Smooth muscle cell (in vitro differentiated cells): ENCODE data around the gene GPR50. TPM values are rescaled to one million over a fixed set of nuclear protein-coding genes. Genes with fewer than 3 reads are reported as not detected.

Experiments used
- DNase-seq: peaks from one replicate; lab custom pipeline; 2025; ENCODE audit not compliant: unreplicated experiment; lab: John Stamatoyannopoulos, UW
- H2AFZ ChIP-seq: fragments of 200-600 bp; sonication (generic); 2 replicates; pipeline ENCODE4 v1.6.0; 2016; ENCODE audit warnings: antibody characterized with exemption, low read depth, mild to moderate bottlenecking
- H3F3A ChIP-seq: fragments of 200-600 bp; sonication (generic); 2 replicates; pipeline ENCODE4 v1.6.0; 2017; ENCODE audit warnings: antibody characterized with exemption, low read depth
- H3K27ac ChIP-seq: fragments of 200-600 bp; sonication (generic); 2 replicates; pipeline ENCODE4 v1.5.1; 2016; ENCODE audit warnings: low read depth, mild to moderate bottlenecking
- H3K27me3 ChIP-seq: fragments of 200-600 bp; sonication (generic); 2 replicates; pipeline ENCODE4 v1.6.1; 2016; ENCODE audit warnings: low read depth, mild to moderate bottlenecking
- H3K36me3 ChIP-seq: fragments of 200-600 bp; sonication (generic); 2 replicates; pipeline ENCODE4 v1.5.1; 2016; ENCODE audit warnings: low read depth
- H3K4me1 ChIP-seq: fragments of 200-600 bp; sonication (generic); 2 replicates; pipeline ENCODE4 v1.5.1; 2016; ENCODE audit warnings: low read depth
- H3K4me2 ChIP-seq: fragments of 200-600 bp; sonication (generic); 2 replicates; pipeline ENCODE4 v1.6.0; 2016; ENCODE audit warnings: mild to moderate bottlenecking
- H3K4me3 ChIP-seq: fragments of 200-600 bp; sonication (generic); 2 replicates; pipeline ENCODE4 v1.5.1; 2016; ENCODE audit warnings: mild to moderate bottlenecking
- H3K79me2 ChIP-seq: fragments of 200-600 bp; sonication (generic); 2 replicates; pipeline ENCODE4 v1.6.0; 2016; ENCODE audit warnings: low read depth, mild to moderate bottlenecking
- H3K9ac ChIP-seq: fragments of 200-600 bp; sonication (generic); 2 replicates; pipeline ENCODE4 v1.6.0; 2016; ENCODE audit warnings: low read depth
- H3K9me3 ChIP-seq: fragments of 200-600 bp; sonication (generic); replicated peaks from 2 replicates; pipeline ENCODE4 v1.5.1; 2016; ENCODE audit warnings: low read depth
- H4K20me1 ChIP-seq: fragments of 200-600 bp; sonication (generic); 2 replicates; pipeline ENCODE4 v1.6.0; 2016; ENCODE audit warnings: low read depth
- WGBS: methylation state at CpG from one replicate; pipeline ENCODE4 v1.1.7; 2016; ENCODE audit warnings: low lambda C conversion rate; 5-methylcytosine and 5-hydroxymethylcytosine counted together
- microRNA-seq: library from miRNA; unstranded; fragments of <30 nt; microRNA quantifications from one replicate; pipeline ENCODE4, GENCODE V29; 2016; ENCODE audit warnings: borderline number of aligned reads
- polyA plus RNA-seq: library from polyadenylated mRNA; unstranded; fragments of >200 nt; fragmentation: Nextera tagmentation; extraction: Ambion mirVana; gene quantifications from 2 replicates; pipeline ENCODE4 v1.2.1, GENCODE V29; 2016
- small RNA-seq: library from RNA; depleted of rRNA; stranded (forward); fragments of <200 nt; gene quantifications from one replicate; pipeline ENCODE3, GENCODE V24; 2014
- total RNA-seq: library from RNA; depleted of rRNA; stranded (reverse); fragments of >200 nt; gene quantifications from 2 replicates; pipeline ENCODE4 v1.2.3, GENCODE V29; 2014
- TF ChIP-seq, protein P1 (sequence below): fragments of 200-600 bp; sonication (generic); IDR thresholded peaks from 2 replicates; pipeline ENCODE4 v1.5.1; 2017; ENCODE audit warnings: borderline replicate concordance, mild to moderate bottlenecking, antibody characterized with exemption; ENCODE audit not compliant: insufficient read depth, poor library complexity, severe bottlenecking

GPR50 gene
- total and polyA plus RNA-seq, 2 experiments from 2014 or later = 0.13 to 0.22 TPM

DNA sequence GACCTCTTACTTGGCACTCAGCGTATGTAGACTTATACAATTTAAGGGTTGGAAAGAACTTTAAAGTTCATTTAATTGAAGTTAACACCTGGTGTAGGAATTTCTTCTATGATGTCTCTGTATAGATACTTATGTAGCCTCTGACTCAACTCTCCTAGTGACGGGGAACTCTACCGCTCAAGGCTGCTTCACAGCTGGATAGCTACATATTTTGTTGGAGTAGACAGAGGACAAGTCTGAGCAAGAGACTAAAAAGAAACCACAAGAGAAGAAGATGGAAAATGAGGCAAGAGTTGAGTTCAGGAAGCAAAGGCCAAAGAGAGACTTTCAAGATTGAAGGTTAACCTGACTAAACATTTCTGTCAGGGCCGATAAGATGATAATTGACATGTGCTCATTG lies 52.6 kb downstream of the GPR50 start:
- no peaks in the 10 kb centered on the region for H3K4me1 ChIP-seq
- H3K4me2 ChIP-seq = no peak overlapping the region
- no peaks in the 10 kb centered on the region for H3K36me3 ChIP-seq
- peaks cover 4% of the 10 kb centered on the region for H3K27me3 ChIP-seq
- H3K9ac ChIP-seq = no peak overlapping the region
- no peak overlapping the region for H3K4me3 ChIP-seq
- no peak overlapping the region for H2AFZ ChIP-seq
- H3K79me2 ChIP-seq = no peaks in the 10 kb centered on the region
- H3F3A ChIP-seq = no peaks in the 10 kb centered on the region
- TF ChIP-seq, protein P1, sequence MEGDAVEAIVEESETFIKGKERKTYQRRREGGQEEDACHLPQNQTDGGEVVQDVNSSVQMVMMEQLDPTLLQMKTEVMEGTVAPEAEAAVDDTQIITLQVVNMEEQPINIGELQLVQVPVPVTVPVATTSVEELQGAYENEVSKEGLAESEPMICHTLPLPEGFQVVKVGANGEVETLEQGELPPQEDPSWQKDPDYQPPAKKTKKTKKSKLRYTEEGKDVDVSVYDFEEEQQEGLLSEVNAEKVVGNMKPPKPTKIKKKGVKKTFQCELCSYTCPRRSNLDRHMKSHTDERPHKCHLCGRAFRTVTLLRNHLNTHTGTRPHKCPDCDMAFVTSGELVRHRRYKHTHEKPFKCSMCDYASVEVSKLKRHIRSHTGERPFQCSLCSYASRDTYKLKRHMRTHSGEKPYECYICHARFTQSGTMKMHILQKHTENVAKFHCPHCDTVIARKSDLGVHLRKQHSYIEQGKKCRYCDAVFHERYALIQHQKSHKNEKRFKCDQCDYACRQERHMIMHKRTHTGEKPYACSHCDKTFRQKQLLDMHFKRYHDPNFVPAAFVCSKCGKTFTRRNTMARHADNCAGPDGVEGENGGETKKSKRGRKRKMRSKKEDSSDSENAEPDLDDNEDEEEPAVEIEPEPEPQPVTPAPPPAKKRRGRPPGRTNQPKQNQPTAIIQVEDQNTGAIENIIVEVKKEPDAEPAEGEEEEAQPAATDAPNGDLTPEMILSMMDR = no peak
- H4K20me1 ChIP-seq = no peaks in the 10 kb centered on the region
- H3K27ac ChIP-seq = no peak overlapping the region
- WGBS = 80% methylated on average over 4 of the region's 4 CpGs
- DNase-seq = no peak
- H3K9me3 ChIP-seq = no peaks in the 10 kb centered on the region

Small RNAs within 50 kb of the gene (microRNA-seq; reads per million reads assigned to microRNA genes)
- not detected for gene MIR4330

Small RNAs within 50 kb of the gene (small RNA-seq; reads per million reads assigned to genes)
- gene MIR4330 = not detected

Other genes with a start within 250 kb of the GPR50 start
- 25.4 and 35.6 TPM in 2 replicates for gene HMGB3, start 193.2 kb upstream of the GPR50 start, total RNA-seq
- 68.2 and 78.3 TPM in 2 replicates for gene HMGB3, start 193.2 kb upstream of the GPR50 start, polyA plus RNA-seq
- 31.9 and 38.1 TPM in 2 replicates for gene VMA21, start 220.6 kb downstream of the GPR50 start, total RNA-seq
- 18.4 and 19.9 TPM in 2 replicates for gene VMA21, start 220.6 kb downstream of the GPR50 start, polyA plus RNA-seq